Type B pancreatic cell (in vitro differentiated cells): ENCODE measurements around the gene CMTM4. TPM values are rescaled to one million over a fixed set of nuclear protein-coding genes. Genes with fewer than 3 reads are reported as not detected.

Experiments used
- DNase-seq: peaks from one replicate; pipeline ENCODE4 v3.0.0; 2021; ENCODE audit warnings: mixed read lengths; ENCODE audit not compliant: unreplicated experiment; ENCODE audit errors: extremely low spot score
- H3K27ac Mint-ChIP-seq: 2 replicates; pipeline ENCODE4 v1.8.0; 2021; ENCODE audit warnings: mild to moderate bottlenecking, mixed read lengths
- H3K27me3 Mint-ChIP-seq: 2 replicates; pipeline ENCODE4 v1.8.0; 2021; ENCODE audit warnings: mixed read lengths
- H3K36me3 Mint-ChIP-seq: 2 replicates; pipeline ENCODE4 v1.8.0; 2021; ENCODE audit warnings: mixed read lengths
- H3K4me1 Mint-ChIP-seq: one replicate; pipeline ENCODE4 v1.8.0; 2021; ENCODE audit warnings: mixed read lengths; ENCODE audit not compliant: unreplicated experiment
- H3K4me3 Mint-ChIP-seq: 2 replicates; pipeline ENCODE4 v1.8.0; 2021; ENCODE audit warnings: mild to moderate bottlenecking, mixed read lengths
- H3K9me3 Mint-ChIP-seq: 2 replicates; pipeline ENCODE4 v1.8.0; 2021; ENCODE audit warnings: mixed read lengths
- total RNA-seq: library from RNA; stranded (reverse); gene quantifications from 2 replicates; pipeline ENCODE4 v1.2.1, GENCODE V29; 2021; ENCODE audit warnings: low replicate concordance
- TF ChIP-seq, protein P1 (sequence below): fragments of 200-600 bp; sonication (generic); conservative IDR thresholded peaks from 2 replicates; pipeline ENCODE4 v1.5.0; 2021; ENCODE audit warnings: antibody characterized with exemption, mild to moderate bottlenecking

The CMTM4 gene
- total RNA-seq, 1 donor from 2014 or later = 64.4 TPM

DNA sequence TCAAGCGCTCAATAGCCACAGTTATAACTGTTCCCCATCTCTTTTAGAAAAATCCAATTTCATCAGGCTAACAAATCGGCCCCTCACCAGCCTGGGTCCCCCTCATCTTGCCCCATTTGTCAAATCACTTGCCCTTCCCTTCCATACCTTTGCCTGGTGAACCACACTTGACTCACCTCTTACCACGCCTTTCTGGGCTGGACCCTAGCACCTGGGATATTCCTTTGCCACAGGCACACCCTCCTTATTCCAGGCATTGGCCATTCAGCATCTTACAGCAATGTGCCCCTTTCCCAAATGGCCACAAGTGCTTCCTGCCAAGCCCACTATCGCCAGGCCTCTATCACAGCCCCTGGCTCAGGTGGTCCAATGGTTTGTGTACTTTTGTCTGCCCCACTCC lies 14.9 kb downstream of the CMTM4 start:
- no peaks in the 10 kb centered on the region for H3K9me3 Mint-ChIP-seq
- H3K36me3 Mint-ChIP-seq = peaks cover 12% of the 10 kb centered on the region
- H3K4me1 Mint-ChIP-seq = peaks cover 8% of the 10 kb centered on the region
- H3K4me3 Mint-ChIP-seq = no peak overlapping the region
- no peaks in the 10 kb centered on the region for H3K27me3 Mint-ChIP-seq
- no peak for DNase-seq
- TF ChIP-seq, protein P1, sequence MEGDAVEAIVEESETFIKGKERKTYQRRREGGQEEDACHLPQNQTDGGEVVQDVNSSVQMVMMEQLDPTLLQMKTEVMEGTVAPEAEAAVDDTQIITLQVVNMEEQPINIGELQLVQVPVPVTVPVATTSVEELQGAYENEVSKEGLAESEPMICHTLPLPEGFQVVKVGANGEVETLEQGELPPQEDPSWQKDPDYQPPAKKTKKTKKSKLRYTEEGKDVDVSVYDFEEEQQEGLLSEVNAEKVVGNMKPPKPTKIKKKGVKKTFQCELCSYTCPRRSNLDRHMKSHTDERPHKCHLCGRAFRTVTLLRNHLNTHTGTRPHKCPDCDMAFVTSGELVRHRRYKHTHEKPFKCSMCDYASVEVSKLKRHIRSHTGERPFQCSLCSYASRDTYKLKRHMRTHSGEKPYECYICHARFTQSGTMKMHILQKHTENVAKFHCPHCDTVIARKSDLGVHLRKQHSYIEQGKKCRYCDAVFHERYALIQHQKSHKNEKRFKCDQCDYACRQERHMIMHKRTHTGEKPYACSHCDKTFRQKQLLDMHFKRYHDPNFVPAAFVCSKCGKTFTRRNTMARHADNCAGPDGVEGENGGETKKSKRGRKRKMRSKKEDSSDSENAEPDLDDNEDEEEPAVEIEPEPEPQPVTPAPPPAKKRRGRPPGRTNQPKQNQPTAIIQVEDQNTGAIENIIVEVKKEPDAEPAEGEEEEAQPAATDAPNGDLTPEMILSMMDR = no peak
- H3K27ac Mint-ChIP-seq = peak overlapping the region; percentile 4

DNA sequence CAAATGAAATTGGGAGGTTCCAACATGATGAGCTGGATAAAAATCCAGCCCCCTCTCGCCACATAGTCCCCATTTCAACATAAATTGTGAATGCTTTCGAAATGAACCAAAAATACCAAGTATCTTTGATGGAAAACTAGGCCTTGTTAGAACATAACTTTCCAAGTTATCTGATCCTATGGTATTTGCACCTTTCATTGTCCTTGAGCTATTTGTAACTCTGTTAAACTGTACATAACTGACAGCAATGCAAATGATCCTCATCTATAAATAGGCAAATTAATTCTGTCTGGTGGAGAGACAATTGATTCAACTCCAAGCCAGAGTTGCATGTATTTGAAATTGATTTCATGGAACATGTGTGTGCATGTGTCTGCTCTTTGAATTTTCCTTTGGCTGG lies 18.2 kb downstream of the CMTM4 start:
- H3K4me1 Mint-ChIP-seq = peaks cover 9% of the 10 kb centered on the region
- H3K27ac Mint-ChIP-seq = no peak overlapping the region
- no peaks in the 10 kb centered on the region for H3K9me3 Mint-ChIP-seq
- DNase-seq = no peak
- H3K36me3 Mint-ChIP-seq = peaks cover 12% of the 10 kb centered on the region
- TF ChIP-seq, protein P1 = no peak
- H3K4me3 Mint-ChIP-seq = no peak overlapping the region
- H3K27me3 Mint-ChIP-seq = no peaks in the 10 kb centered on the region

DNA sequence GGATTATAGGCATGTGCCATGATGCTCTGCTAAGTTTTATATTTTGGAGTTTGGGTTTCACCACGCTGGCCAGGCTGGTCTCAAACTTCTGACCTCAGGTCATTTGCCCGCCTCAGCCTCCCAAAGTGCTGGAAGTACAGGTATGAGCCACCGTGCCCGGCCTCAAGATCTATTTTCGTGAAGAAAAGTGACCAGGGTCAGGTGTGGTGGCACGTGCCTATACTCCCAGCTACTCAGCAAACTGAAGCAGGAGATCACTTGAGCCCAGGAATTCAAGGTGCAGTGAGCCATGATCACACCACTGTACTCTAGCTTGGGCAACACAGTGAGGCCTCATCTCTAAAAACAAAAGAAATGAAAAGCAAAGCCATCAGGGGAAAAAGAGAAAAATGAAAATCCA lies 18.7 kb downstream of the CMTM4 start:
- no peaks in the 10 kb centered on the region for H3K9me3 Mint-ChIP-seq
- H3K4me1 Mint-ChIP-seq = peaks cover 9% of the 10 kb centered on the region
- H3K36me3 Mint-ChIP-seq = peaks cover 12% of the 10 kb centered on the region
- no peak overlapping the region for H3K27ac Mint-ChIP-seq
- H3K4me3 Mint-ChIP-seq = no peak overlapping the region
- DNase-seq = no peak
- TF ChIP-seq, protein P1 = no peak
- H3K27me3 Mint-ChIP-seq = no peaks in the 10 kb centered on the region

DNA sequence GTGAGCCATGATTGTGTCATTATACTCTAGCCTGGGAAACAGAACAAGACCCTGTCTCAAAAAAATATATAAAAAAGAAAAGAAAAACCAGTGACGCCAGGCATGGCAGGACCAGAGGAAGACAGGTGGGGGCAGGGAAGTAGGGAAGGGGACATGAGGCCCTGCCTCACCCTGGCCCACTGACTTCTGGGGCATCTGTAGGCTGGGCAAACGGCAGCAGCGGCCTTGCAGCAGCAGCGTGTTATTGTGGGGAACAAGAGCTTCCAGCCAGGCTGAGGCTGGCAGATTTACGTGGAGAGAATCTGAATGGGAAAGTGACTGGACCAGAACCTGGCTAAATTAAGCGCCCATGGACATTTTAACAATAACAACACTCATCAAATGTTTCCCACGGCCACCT lies 19.4 kb downstream of the CMTM4 start:
- peaks cover 9% of the 10 kb centered on the region for H3K4me1 Mint-ChIP-seq
- H3K9me3 Mint-ChIP-seq = no peaks in the 10 kb centered on the region
- TF ChIP-seq, protein P1 = no peak
- no peak overlapping the region for H3K4me3 Mint-ChIP-seq
- no peak overlapping the region for H3K27ac Mint-ChIP-seq
- H3K36me3 Mint-ChIP-seq = peaks cover 12% of the 10 kb centered on the region
- H3K27me3 Mint-ChIP-seq = no peaks in the 10 kb centered on the region
- no peak for DNase-seq

DNA sequence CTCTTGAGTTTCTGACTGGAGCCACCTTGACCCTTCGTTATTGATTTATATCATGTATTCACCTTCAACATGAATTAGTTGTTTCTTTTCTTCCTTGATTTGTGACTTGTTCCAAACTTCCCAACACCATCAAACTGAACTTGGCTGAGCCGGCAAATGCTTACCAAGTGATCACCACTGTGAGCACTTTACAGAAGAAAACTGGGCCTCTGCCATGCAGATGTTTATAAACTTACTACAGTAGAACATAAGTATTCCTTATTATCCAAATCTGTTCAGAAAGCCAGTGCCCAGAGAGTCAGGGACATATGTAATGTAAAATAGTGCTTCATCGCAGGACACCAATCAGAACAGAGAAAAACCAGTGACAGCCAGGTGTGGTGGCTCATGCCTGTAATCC lies 19.9 kb downstream of the CMTM4 start:
- H3K9me3 Mint-ChIP-seq = no peaks in the 10 kb centered on the region
- no peak for DNase-seq
- peaks cover 9% of the 10 kb centered on the region for H3K4me1 Mint-ChIP-seq
- no peaks in the 10 kb centered on the region for H3K27me3 Mint-ChIP-seq
- TF ChIP-seq, protein P1 = no peak
- no peak overlapping the region for H3K4me3 Mint-ChIP-seq
- H3K27ac Mint-ChIP-seq = no peak overlapping the region
- peaks cover 9% of the 10 kb centered on the region for H3K36me3 Mint-ChIP-seq

DNA sequence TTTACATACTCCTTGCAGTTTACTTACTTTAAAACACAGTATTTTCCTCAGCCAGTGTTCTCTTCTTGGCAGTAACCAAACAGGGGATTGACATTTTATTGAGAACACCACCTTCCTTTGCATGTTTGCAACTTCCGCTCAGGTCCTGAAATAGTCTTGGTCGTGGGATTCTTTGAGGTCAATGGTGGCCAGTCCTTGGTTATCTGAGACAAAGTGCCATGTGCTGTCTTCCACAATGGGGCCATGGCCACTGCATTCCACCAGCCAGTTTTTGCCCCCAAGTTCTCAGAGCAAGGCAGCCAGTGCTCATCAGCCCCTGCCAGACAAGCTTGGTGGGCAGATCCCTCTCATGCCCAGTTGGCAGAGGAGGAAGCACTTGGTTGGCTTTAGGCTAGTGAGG lies 22.9 kb downstream of the CMTM4 start:
- Mint-ChIP-seq H3K9me3 (no peaks in the 10 kb centered on the region), H3K36me3 (peaks cover 4% of the 10 kb centered on the region), H3K4me1 (peaks cover 9% of the 10 kb centered on the region), H3K27me3 (no peaks in the 10 kb centered on the region), H3K27ac (no peak overlapping the region), H3K4me3 (no peak overlapping the region)
- DNase-seq = no peak
- TF ChIP-seq, protein P1 = no peak
